Prostate gland (tissue), 2 donors: ENCODE results near the gene ADIRF.

Experiments
- POLR2A ChIP-seq: fragments of 450-650 bp; IDR thresholded peaks from one replicate; pipeline ENCODE4 v1.6.1; 2016; ENCODE audit warnings: antibody characterized with exemption, mild to moderate bottlenecking
- TF ChIP-seq, protein P1 (sequence below), 4 experiments: fragments of 200-600 bp in 2 of 4; fragments of 450-650 bp in 2 of 4; sonication (generic) in 2 of 4; IDR thresholded peaks; 1 replicate in 3 of 4; 2 replicates in 1 of 4; pipeline ENCODE4 v1.5.1; 2016 to 2019; ENCODE audit warnings: antibody characterized with exemption in 4 of 4, mild to moderate bottlenecking in 2 of 4, moderate library complexity in 2 of 4

DNA sequence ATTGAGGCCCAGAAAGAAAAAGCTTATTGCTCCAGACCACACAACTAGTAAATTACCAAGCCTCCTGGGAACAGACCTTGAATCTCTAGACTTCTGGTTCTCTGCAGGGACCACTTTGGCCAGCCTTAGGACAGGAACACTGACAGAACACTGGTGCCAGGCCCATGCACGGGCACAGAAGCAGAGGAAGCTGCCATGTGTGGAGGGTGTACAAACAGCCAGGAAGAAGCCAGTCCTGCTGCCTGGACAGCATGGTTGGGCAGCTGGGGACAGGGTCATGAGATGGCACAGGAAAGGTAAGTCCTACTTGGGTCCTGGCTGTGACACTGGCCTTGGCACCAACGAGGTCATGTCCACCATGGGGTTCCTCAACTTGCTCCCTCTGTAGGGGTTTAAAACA, 30.0 kb upstream of the ADIRF start:
- TF ChIP-seq, protein P1, sequence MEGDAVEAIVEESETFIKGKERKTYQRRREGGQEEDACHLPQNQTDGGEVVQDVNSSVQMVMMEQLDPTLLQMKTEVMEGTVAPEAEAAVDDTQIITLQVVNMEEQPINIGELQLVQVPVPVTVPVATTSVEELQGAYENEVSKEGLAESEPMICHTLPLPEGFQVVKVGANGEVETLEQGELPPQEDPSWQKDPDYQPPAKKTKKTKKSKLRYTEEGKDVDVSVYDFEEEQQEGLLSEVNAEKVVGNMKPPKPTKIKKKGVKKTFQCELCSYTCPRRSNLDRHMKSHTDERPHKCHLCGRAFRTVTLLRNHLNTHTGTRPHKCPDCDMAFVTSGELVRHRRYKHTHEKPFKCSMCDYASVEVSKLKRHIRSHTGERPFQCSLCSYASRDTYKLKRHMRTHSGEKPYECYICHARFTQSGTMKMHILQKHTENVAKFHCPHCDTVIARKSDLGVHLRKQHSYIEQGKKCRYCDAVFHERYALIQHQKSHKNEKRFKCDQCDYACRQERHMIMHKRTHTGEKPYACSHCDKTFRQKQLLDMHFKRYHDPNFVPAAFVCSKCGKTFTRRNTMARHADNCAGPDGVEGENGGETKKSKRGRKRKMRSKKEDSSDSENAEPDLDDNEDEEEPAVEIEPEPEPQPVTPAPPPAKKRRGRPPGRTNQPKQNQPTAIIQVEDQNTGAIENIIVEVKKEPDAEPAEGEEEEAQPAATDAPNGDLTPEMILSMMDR (IDR thresholded peaks at IDR 0.05) = no peak
- no peak for TF ChIP-seq POLR2A
